ENCODE measurements around the gene MINDY4.

The MINDY4 gene

GRCh38 chr7:30824821-30825720, 53.9 kb downstream of the MINDY4 start:
- no peak overlapping the region for H4K91ac ChIP-seq (ENCODE audit: low read depth, low read length)
- no peak overlapping the region for H2AK5ac ChIP-seq (ENCODE audit: low read length)
- no peak overlapping the region for H3K14ac ChIP-seq (ENCODE audit: low read length)
- no peak overlapping the region for H3K4me3 ChIP-seq (ENCODE audit: low read depth, low read length)
- no peak overlapping the region for H3K23ac ChIP-seq (ENCODE audit: low read length)
- H2BK5ac ChIP-seq (ENCODE audit: low read depth, low read length, poor library complexity): no peak overlapping the region
- H2BK12ac ChIP-seq (ENCODE audit: low read length): no peak overlapping the region
- H3K9me3 ChIP-seq (ENCODE audit: insufficient read depth, low read depth, low read length): no peaks in the 10 kb centered on the region
- H4K8ac ChIP-seq (ENCODE audit: low read depth, low read length): no peak overlapping the region
- H2BK120ac ChIP-seq (ENCODE audit: insufficient read depth, low read length, poor library complexity): no peak overlapping the region
- no peak overlapping the region for H3K9ac ChIP-seq (ENCODE audit: low read length)
- H4K12ac ChIP-seq (ENCODE audit: low read depth, low read length): no peak overlapping the region
- whole genome bisulfite sequencing (ENCODE audit: extremely low coverage, insufficient coverage, insufficient read length): no CpG with 5 or more reads among the region's 6 CpGs
- no peak overlapping the region for H3K4me2 ChIP-seq (ENCODE audit: low read length)
- no peaks in the 10 kb centered on the region for H3K79me2 ChIP-seq (ENCODE audit: control insufficient read depth, insufficient read depth, low read length, poor library complexity)
- H3K27me3 ChIP-seq (ENCODE audit: insufficient read depth, low read length): no peaks in the 10 kb centered on the region
- no peaks in the 10 kb centered on the region for H3K79me1 ChIP-seq (ENCODE audit: low read length)
- no peak overlapping the region for H3K27ac ChIP-seq (ENCODE audit: low read depth, low read length)
- H3K4me1 ChIP-seq (ENCODE audit: control insufficient read depth in 1 of 2, insufficient read depth in 2 of 2, low read length in 2 of 2): no peaks in the 10 kb centered on the region
- H2AFZ ChIP-seq (ENCODE audit: insufficient read depth, low read length, poor library complexity): no peak overlapping the region
- no peak for DNase-seq
- no peak overlapping the region for H3K4ac ChIP-seq (ENCODE audit: low read depth, low read length)
- H3K18ac ChIP-seq (ENCODE audit: low read length): no peak overlapping the region
- H3K36me3 ChIP-seq (ENCODE audit: control insufficient read depth in 1 of 2, insufficient read depth in 2 of 2, low read length in 2 of 2): peaks cover 2 to 5% of the 10 kb centered on the region in 2 experiments

DNA sequence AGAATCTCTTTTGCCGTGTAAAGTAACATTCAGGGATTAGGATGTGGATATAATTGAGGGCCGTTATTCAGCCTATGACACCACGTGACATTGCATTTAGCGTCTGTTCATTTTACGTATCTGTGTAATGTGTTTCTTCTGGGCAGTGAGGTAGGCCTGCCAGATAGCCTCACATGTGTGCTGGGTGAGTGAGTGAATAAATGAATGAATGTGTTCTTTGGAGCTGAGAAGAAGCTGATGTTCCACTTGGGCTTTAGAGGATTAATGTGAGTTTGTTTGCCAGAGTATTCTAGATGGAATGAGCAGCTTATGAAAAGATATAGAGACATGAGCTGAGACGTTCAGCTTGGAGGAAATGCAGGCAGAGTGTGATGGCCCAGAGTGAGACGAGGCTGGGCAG, 55.0 kb downstream of the MINDY4 start:
- no peak overlapping the region for H3K27ac ChIP-seq (ENCODE audit: low read depth, low read length)
- no peak overlapping the region for H3K23ac ChIP-seq (ENCODE audit: low read length)
- no peaks in the 10 kb centered on the region for H3K4me1 ChIP-seq (ENCODE audit: control insufficient read depth in 1 of 2, insufficient read depth in 2 of 2, low read length in 2 of 2)
- DNase-seq: no peak
- H2BK12ac ChIP-seq (ENCODE audit: low read length): no peak overlapping the region
- no peak overlapping the region for H2AK5ac ChIP-seq (ENCODE audit: low read length)
- peak overlapping the region; percentile 25 for H3K9ac ChIP-seq (ENCODE audit: low read length)
- no peaks in the 10 kb centered on the region for H3K79me1 ChIP-seq (ENCODE audit: low read length)
- no peak overlapping the region for H4K8ac ChIP-seq (ENCODE audit: low read depth, low read length)
- no peak overlapping the region for H3K4ac ChIP-seq (ENCODE audit: low read depth, low read length)
- H3K18ac ChIP-seq (ENCODE audit: low read length): no peak overlapping the region
- WGBS (ENCODE audit: extremely low coverage, insufficient coverage, insufficient read length): no CpG with 5 or more reads among the region's 7 CpGs
- no peak overlapping the region for H4K91ac ChIP-seq (ENCODE audit: low read depth, low read length)
- H3K79me2 ChIP-seq (ENCODE audit: control insufficient read depth, insufficient read depth, low read length, poor library complexity): no peaks in the 10 kb centered on the region
- H2BK120ac ChIP-seq (ENCODE audit: insufficient read depth, low read length, poor library complexity): no peak overlapping the region
- no peak overlapping the region for H4K12ac ChIP-seq (ENCODE audit: low read depth, low read length)
- no peak overlapping the region for H2AFZ ChIP-seq (ENCODE audit: insufficient read depth, low read length, poor library complexity)
- peaks cover 2 to 5% of the 10 kb centered on the region in 2 experiments for H3K36me3 ChIP-seq (ENCODE audit: control insufficient read depth in 1 of 2, insufficient read depth in 2 of 2, low read length in 2 of 2)
- no peak overlapping the region for H3K14ac ChIP-seq (ENCODE audit: low read length)
- H3K27me3 ChIP-seq (ENCODE audit: insufficient read depth, low read length): no peaks in the 10 kb centered on the region
- no peaks in the 10 kb centered on the region for H3K9me3 ChIP-seq (ENCODE audit: insufficient read depth, low read depth, low read length)
- no peak overlapping the region for H3K4me3 ChIP-seq (ENCODE audit: low read depth, low read length)
- H2BK5ac ChIP-seq (ENCODE audit: low read depth, low read length, poor library complexity): no peak overlapping the region
- no peak overlapping the region for H3K4me2 ChIP-seq (ENCODE audit: low read length)

DNA sequence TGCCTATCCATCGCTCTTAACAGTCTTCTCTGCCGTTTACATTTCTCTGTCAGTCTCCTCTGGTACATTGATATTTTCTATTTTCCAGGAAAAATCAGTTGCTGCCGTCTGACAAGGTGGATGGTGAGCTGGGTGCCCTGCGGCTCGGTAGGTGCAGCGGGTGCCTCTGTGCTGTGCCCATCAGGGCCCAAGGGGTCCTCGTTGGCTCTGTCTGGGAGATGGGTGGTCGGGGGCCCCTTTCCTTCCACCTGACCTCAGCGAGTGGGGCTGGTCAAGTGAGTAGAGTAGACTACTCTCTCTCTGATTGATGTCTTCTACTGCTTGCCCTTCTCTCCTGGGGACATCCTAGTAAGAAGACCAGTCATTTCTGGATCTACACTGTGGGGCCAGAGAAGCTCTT, 57.4 kb downstream of the MINDY4 start:
- H3K27me3 ChIP-seq (ENCODE audit: insufficient read depth, low read length): no peaks in the 10 kb centered on the region
- no peak overlapping the region for H4K8ac ChIP-seq (ENCODE audit: low read depth, low read length)
- no peak overlapping the region for H2BK5ac ChIP-seq (ENCODE audit: low read depth, low read length, poor library complexity)
- DNase-seq: no peak
- H3K4me1 ChIP-seq (ENCODE audit: control insufficient read depth in 1 of 2, insufficient read depth in 2 of 2, low read length in 2 of 2): no peaks in the 10 kb centered on the region
- no peak overlapping the region for H3K4ac ChIP-seq (ENCODE audit: low read depth, low read length)
- peaks cover 2 to 6% of the 10 kb centered on the region in 2 experiments for H3K36me3 ChIP-seq (ENCODE audit: control insufficient read depth in 1 of 2, insufficient read depth in 2 of 2, low read length in 2 of 2)
- no CpG with 5 or more reads among the region's 9 CpGs for WGBS (ENCODE audit: extremely low coverage, insufficient coverage, insufficient read length)
- no peak overlapping the region for H4K91ac ChIP-seq (ENCODE audit: low read depth, low read length)
- no peak overlapping the region for H3K9ac ChIP-seq (ENCODE audit: low read length)
- H3K4me2 ChIP-seq (ENCODE audit: low read length): no peak overlapping the region
- H3K4me3 ChIP-seq (ENCODE audit: low read depth, low read length): no peak overlapping the region
- H3K79me2 ChIP-seq (ENCODE audit: control insufficient read depth, insufficient read depth, low read length, poor library complexity): no peaks in the 10 kb centered on the region
- no peak overlapping the region for H2BK120ac ChIP-seq (ENCODE audit: insufficient read depth, low read length, poor library complexity)
- no peak overlapping the region for H3K23ac ChIP-seq (ENCODE audit: low read length)
- peaks cover 6% of the 10 kb centered on the region for H3K9me3 ChIP-seq (ENCODE audit: insufficient read depth, low read depth, low read length)
- H2AFZ ChIP-seq (ENCODE audit: insufficient read depth, low read length, poor library complexity): no peak overlapping the region
- H3K27ac ChIP-seq (ENCODE audit: low read depth, low read length): no peak overlapping the region
- no peak overlapping the region for H4K12ac ChIP-seq (ENCODE audit: low read depth, low read length)
- no peak overlapping the region for H2AK5ac ChIP-seq (ENCODE audit: low read length)
- H3K14ac ChIP-seq (ENCODE audit: low read length): no peak overlapping the region
- no peak overlapping the region for H2BK12ac ChIP-seq (ENCODE audit: low read length)
- no peak overlapping the region for H3K18ac ChIP-seq (ENCODE audit: low read length)
- no peaks in the 10 kb centered on the region for H3K79me1 ChIP-seq (ENCODE audit: low read length)

DNA sequence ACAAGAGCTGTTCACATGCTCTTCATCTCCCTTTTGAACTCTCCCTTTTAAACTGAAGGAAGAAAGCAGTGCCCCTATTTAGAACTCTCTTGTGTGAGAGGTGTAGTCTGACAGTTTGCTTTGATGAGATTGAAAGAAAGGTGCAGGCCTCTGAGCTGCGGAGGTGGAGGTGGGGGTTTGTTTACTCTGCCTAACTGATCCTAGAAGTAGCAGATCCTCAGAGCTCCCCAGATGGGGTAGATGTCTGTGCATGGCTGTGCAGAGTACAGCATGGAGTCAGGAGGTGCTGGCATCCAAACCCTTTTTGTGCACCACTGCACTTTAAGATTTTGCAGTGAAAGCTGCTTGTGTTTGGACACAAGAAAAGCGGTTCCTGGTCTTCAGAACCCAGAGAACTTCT, 58.3 kb downstream of the MINDY4 start:
- H4K12ac ChIP-seq (ENCODE audit: low read depth, low read length): no peak overlapping the region
- no peak overlapping the region for H3K4me2 ChIP-seq (ENCODE audit: low read length)
- no peak overlapping the region for H3K23ac ChIP-seq (ENCODE audit: low read length)
- H3K18ac ChIP-seq (ENCODE audit: low read length): no peak overlapping the region
- H3K36me3 ChIP-seq (ENCODE audit: control insufficient read depth in 1 of 2, insufficient read depth in 2 of 2, low read length in 2 of 2): peaks cover 2 to 9% of the 10 kb centered on the region in 2 experiments
- peaks cover 9% of the 10 kb centered on the region for H3K9me3 ChIP-seq (ENCODE audit: insufficient read depth, low read depth, low read length)
- H4K8ac ChIP-seq (ENCODE audit: low read depth, low read length): no peak overlapping the region
- H2BK12ac ChIP-seq (ENCODE audit: low read length): no peak overlapping the region
- no peaks in the 10 kb centered on the region for H3K4me1 ChIP-seq (ENCODE audit: control insufficient read depth in 1 of 2, insufficient read depth in 2 of 2, low read length in 2 of 2)
- no peak overlapping the region for H3K27ac ChIP-seq (ENCODE audit: low read depth, low read length)
- no peak overlapping the region for H3K4me3 ChIP-seq (ENCODE audit: low read depth, low read length)
- H2BK120ac ChIP-seq (ENCODE audit: insufficient read depth, low read length, poor library complexity): no peak overlapping the region
- no CpG with 5 or more reads among the region's 2 CpGs for WGBS (ENCODE audit: extremely low coverage, insufficient coverage, insufficient read length)
- no peak overlapping the region for H2AFZ ChIP-seq (ENCODE audit: insufficient read depth, low read length, poor library complexity)
- H3K14ac ChIP-seq (ENCODE audit: low read length): no peak overlapping the region
- H2AK5ac ChIP-seq (ENCODE audit: low read length): no peak overlapping the region
- H2BK5ac ChIP-seq (ENCODE audit: low read depth, low read length, poor library complexity): no peak overlapping the region
- H3K79me1 ChIP-seq (ENCODE audit: low read length): no peaks in the 10 kb centered on the region
- no peaks in the 10 kb centered on the region for H3K79me2 ChIP-seq (ENCODE audit: control insufficient read depth, insufficient read depth, low read length, poor library complexity)
- H3K4ac ChIP-seq (ENCODE audit: low read depth, low read length): no peak overlapping the region
- no peak overlapping the region for H3K9ac ChIP-seq (ENCODE audit: low read length)
- H4K91ac ChIP-seq (ENCODE audit: low read depth, low read length): no peak overlapping the region
- DNase-seq: no peak
- H3K27me3 ChIP-seq (ENCODE audit: insufficient read depth, low read length): no peaks in the 10 kb centered on the region
